ENCODE measurements around the gene TIPRL. TPM values are rescaled to one million over a fixed set of nuclear protein-coding genes. Genes with fewer than 3 reads are reported as not detected.

The TIPRL gene
- total and polyA plus RNA-seq, 2 of the 8 experiments (the other 6 are each of a cell fraction or from before 2014, with no cell fraction given) = 8.1 to 27.4 TPM

- Histone ChIP-seq H4K20me1 (replicated peaks in 1 of 2; ENCODE audit: control insufficient read depth in 1 of 2, insufficient read depth in 2 of 2, low read length in 2 of 2) (no peaks in the 10 kb centered on the region), H3K4me3 (ENCODE audit: extremely low read depth in 1 of 4, insufficient read depth in 2 of 4, low read depth in 3 of 4, low read length in 4 of 4) (no peak overlapping the region), H3K23me2 (ENCODE audit: low read depth, low read length) (no peaks in the 10 kb centered on the region), H3K18ac (ENCODE audit: extremely low read depth, low read length) (no peak overlapping the region), H3K27ac (ENCODE audit: low read depth, low read length) (no peak overlapping the region), H3K4me2 (ENCODE audit: insufficient read depth in 1 of 2, low read depth in 2 of 2, low read length in 2 of 2) (no peak overlapping the region), H3K36me3 (ENCODE audit: control insufficient read depth in 2 of 4, insufficient read depth in 4 of 4, low read length in 3 of 4) (peaks cover 0 to 14% (median 5%) of the 10 kb centered on the region in 4 experiments; a peak in 4 of 8 replicates), H3K4me1 (replicated peaks in 1 of 4; ENCODE audit: control insufficient read depth in 3 of 4, insufficient read depth in 4 of 4, low read length in 3 of 4) (no peaks in the 10 kb centered on the region), H3K79me1 (ENCODE audit: low read depth, low read length) (no peaks in the 10 kb centered on the region), H3K9me3 (ENCODE audit: insufficient read depth in 2 of 2, low read depth in 1 of 2, low read length in 1 of 2) (no peaks in the 10 kb centered on the region), H4K91ac (replicated peaks; ENCODE audit: insufficient read length, low read length) (no peak overlapping the region), H2BK20ac (ENCODE audit: low read length) (no peak overlapping the region), H2BK15ac (ENCODE audit: low read length) (no peak overlapping the region), H2AK5ac (ENCODE audit: low read depth, low read length) (no peak overlapping the region), H3K27me3 (replicated peaks in 1 of 4; ENCODE audit: control insufficient read depth in 3 of 4, extremely low read depth in 1 of 4, insufficient read depth in 3 of 4, low read length in 3 of 4) (no peaks in the 10 kb centered on the region), H4K8ac (ENCODE audit: extremely low read depth, insufficient read depth, low read length) (no peak overlapping the region), H3K4ac (replicated peaks; ENCODE audit: insufficient read length, low read depth, low read length) (no peak overlapping the region), H2AFZ (ENCODE audit: low read length) (no peak overlapping the region), H4K5ac (ENCODE audit: insufficient read length, low read depth, low read length) (no peak overlapping the region), H3K23ac (ENCODE audit: insufficient read length) (no peak overlapping the region), H2BK120ac (replicated peaks; ENCODE audit: low read depth, low read length) (no peak overlapping the region), H3K9ac (replicated peaks in 1 of 4; ENCODE audit: extremely low read depth in 1 of 4, low read depth in 3 of 4, low read length in 3 of 4) (no peak overlapping the region), H3K56ac (replicated peaks; ENCODE audit: insufficient read length, low read depth, low read length) (no peak overlapping the region), H3K79me2 (ENCODE audit: control insufficient read depth in 1 of 2, insufficient read depth in 2 of 2, low read length in 2 of 2) (no peaks in the 10 kb centered on the region), H3K14ac (ENCODE audit: insufficient read length) (no peak overlapping the region), H2BK5ac (ENCODE audit: low read depth, low read length) (no peak overlapping the region), H2BK12ac (ENCODE audit: low read depth, low read length) (no peak overlapping the region)
- 90% methylated on average over 2 of the region's 2 CpGs; no CpG with 5 or more reads in 1 of the 2 experiments for WGBS, 2 experiments (ENCODE audit: extremely low coverage in 1 of 2, insufficient coverage in 1 of 2, insufficient read length in 1 of 2, insufficient replicate concordance in 2 of 2, low coverage in 1 of 2, low lambda C conversion rate in 2 of 2, missing lambda C conversion rate in 1 of 2)
- FAIRE-seq = no peak
- ChIA-PET CTCF (ENCODE audit: partially characterized antibody) (interaction anchor here (0.5 to 1.7 kb wide), 5 partner anchors 9 to 47 kb away, joined by 3 to 4 read pairs (median 3); no protein-coding TSS in a partner anchor), POLR2A (ENCODE audit: partially characterized antibody) (no interaction called here)
- no peak for DNase-seq (ENCODE audit: low read depth in 1 of 2, low spot score in 2 of 2)
- TF ChIP-seq ZNF274 (IDR thresholded peaks at IDR 0.05; ENCODE audit: borderline replicate concordance, extremely low read depth, low read length) (no peak), CHD2 (IDR thresholded peaks at IDR 0.05; ENCODE audit: low read length) (no peak), CREB1 (IDR thresholded peaks at IDR 0.05) (no peak), SAP30 (IDR thresholded peaks at IDR 0.05; ENCODE audit: insufficient read depth, insufficient replicate concordance, low read length) (no peak), TBP (IDR thresholded peaks at IDR 0.05; ENCODE audit: low read depth, low read length) (no peak), RAD21 (IDR thresholded peaks at IDR 0.05 in 1 of 2, conservative IDR thresholded peaks at IDR 0.05 in 1 of 2; ENCODE audit: low read depth in 2 of 2, low read length in 2 of 2) (no peak), RXRA (IDR thresholded peaks at IDR 0.05; ENCODE audit: insufficient read depth, low read depth, low read length) (no peak), PHF8 (conservative IDR thresholded peaks at IDR 0.05; ENCODE audit: low read depth, low read length) (no peak), TCF12 (IDR thresholded peaks at IDR 0.05; ENCODE audit: low read depth, low read length) (no peak), TEAD4 (IDR thresholded peaks at IDR 0.05; ENCODE audit: low read depth, low read length) (no peak), E2F6 (IDR thresholded peaks at IDR 0.05) (no peak), SIN3A (conservative IDR thresholded peaks at IDR 0.05 in 1 of 2, IDR thresholded peaks at IDR 0.05 in 1 of 2; ENCODE audit: low read depth in 1 of 2, low read length in 2 of 2) (no peak), SIX5 (IDR thresholded peaks at IDR 0.05; ENCODE audit: low read depth, low read length) (no peak), BRCA1 (IDR thresholded peaks at IDR 0.05; ENCODE audit: low read depth, low read length) (no peak)
Observed at GRCh38 chr1:168190403-168190802, 11.6 kb downstream of the TIPRL start.
